Measurements from ENCODE around the gene BLOC1S5.

DNA sequence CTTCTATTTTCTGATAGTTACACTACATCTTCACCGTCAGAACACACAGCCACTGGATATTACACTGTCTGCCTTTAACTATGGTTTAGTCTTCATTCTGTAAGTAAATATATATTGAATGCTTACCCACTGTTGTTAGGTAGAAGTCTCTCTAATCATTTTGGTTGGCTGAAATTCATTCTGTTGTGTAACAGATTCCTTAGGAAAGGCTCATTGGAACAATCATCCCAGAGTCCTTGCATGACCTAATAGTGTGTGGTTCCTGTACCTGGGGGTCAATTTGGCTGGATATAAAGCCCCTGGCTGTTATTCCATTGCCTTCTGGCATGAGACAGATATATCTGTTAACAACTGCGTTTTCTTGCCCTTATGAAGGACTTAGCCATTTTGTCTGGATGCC lies 9.9 kb downstream of the BLOC1S5 start:
- TF ChIP-seq POLR2A (IDR thresholded peaks at IDR 0.05; ENCODE audit: low read depth, low read length): no peak
- no peak for TF ChIP-seq POU2F2 (IDR thresholded peaks at IDR 0.05; ENCODE audit: low read depth, low read length)
- TF ChIP-seq TAF1 (IDR thresholded peaks at IDR 0.05; ENCODE audit: low read depth, low read length): no peak

Data from GM12891 (cell line).